ENCODE results near the gene PHTF1.

PHTF1 gene

DNA sequence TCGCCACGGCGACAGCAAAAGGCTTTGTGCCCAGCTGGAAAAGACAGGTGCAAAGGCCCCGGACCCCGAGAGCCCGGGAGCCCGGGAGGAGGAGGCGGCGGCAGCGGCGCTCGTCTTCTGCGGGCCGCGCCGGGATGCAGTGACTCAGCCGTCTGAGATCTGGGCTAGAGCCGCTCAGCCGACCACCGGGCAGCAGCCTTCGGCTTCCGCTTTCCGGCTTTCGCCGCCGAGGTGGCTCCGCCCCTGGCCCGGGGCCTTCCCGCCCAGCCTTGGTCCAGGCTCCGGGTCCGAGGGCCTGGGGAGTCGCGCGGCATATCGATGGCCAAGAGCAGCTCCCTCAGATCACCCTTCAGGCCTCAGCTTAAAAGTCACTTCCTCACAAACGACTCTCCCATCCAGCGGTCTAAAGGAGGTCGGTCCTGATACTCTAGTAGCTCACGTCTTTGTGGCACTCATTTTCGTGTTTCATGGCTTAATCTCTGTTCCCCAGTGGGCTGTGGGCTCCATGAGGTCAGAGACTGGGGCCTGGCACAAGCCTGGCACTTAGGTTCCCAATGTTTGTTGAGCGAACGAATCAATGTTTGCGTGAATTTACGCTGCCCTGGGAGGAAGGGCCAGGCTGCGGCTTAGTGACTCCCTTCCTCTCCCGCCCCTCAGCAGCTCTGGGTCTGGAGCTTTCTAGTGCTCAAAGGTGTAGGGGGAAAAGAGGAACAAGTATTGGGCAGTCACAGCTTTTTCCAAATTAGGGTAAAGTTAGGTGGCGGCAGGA, at the start of gene PHTF1:
PHTF1 (minus strand) TSS at position 154 of the 769 bp plus-strand sequence. CDS start 783 bp downstream, outside the sequence.
- no peak for TF ChIP-seq CTCF (IDR thresholded peaks at IDR 0.05)

DNA sequence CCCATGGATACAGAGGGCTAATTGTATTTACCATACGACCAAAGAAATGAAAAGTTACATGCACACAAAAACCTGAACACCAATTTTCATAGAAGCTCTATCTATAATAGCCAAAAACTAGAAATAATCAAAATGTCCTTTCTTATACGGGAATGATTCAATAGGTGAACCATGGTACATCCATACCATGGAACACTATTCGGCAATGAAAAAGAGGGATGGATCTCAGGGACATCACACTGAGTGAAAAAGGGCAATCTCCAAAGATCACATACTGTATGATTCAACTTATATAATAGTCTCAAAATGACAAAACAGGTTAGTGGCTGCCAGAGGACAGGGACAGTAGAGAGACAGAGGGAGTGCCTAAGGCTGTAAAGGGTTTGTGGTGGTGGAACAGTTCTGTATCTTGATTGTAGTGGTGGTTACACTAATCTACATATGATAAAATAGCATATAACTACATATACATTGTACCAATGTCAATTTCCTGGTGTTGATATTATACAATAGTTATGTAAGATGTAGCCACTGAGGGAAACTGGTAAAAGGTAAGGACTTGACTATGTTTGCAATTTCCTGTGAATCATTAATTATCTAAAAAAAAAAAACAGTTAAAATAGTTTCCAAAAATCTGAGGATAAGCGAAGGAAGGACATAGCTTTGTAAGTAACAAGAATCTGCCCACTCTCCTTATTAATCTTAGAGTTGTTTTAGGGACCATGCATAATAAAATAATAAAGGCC, 49.3 kb upstream of the PHTF1 start:
- no peak for TF ChIP-seq CTCF (IDR thresholded peaks at IDR 0.05)

GRCh38 chr1:113805639-113806038, 46.4 kb upstream of the PHTF1 start:
- no peak for TF ChIP-seq CTCF (IDR thresholded peaks at IDR 0.05)

- no peak for TF ChIP-seq CTCF (IDR thresholded peaks at IDR 0.05)
Observed at GRCh38 chr1:113805256-113805531, 45.9 kb upstream of the PHTF1 start.

DNA sequence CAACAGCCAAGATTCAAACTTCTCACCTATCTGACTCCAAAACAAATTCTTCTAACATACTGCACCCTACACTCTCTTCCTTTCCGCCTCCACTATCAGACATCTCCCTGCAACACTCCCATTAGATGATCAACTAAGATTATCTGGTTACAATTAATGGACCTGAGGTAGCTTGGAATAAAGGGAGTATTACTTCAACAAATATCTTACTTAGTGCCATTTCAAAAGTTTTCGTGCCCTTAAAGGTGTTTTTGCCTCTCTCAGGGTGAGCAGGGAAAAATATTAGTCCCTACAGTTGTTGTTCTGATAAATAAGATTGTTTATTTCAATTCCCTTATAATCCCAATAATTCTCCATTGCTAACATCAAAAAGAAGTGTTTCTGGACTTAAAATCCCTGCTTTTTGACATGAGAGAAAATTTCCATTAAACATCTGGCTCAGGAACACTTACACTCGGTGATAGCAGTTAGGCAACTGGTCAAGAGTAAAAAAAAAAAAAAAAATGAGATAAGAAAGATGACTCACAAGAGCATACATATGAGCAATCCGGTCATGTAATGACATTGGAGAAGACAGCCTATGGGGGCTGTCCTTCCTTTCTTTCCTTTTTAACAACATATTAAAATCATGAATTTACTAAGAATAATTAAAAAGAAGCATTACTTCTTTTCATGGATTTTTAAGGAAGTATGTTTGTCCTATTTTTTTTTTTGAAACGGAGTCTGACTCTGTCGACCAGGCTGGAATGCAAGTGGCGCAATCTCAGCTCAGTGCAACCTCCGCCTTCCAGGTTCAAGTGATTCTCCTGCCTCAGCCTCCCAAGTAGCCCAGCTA, 45.4 kb upstream of the PHTF1 start:
- no peak for TF ChIP-seq CTCF (IDR thresholded peaks at IDR 0.05)

DNA sequence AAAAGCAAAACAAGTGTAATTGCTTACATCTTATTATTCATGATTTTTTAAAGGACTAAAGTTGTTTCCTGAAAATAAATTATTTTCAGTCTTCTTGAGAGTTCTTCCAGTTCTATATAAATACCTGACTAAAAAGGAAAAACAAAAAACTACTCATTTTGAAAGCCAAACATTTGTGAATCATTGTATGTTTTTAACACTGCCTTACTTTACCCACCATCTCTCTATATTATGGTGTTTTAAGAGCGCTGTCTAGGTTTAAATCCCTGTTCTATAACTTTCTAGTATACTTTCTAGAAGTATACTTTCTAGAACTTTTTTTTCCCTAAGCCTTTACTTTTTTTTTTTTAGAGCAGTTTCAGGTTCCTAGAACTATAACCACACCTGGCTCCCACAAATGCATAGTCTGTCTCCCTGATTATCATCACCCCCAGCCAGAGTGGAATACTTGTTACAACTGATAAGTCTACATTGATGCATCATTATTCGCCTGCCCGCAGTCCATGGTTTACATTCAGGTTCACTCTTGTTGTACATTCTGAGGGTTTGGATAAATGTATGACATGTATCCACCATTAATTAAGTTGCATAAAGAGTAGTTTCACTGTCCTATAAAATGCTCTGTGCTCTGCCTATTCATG, 43.2 kb upstream of the PHTF1 start:
- TF ChIP-seq CTCF (IDR thresholded peaks at IDR 0.05): no peak

GRCh38 chr1:113800487-113800886, 41.2 kb upstream of the PHTF1 start:
- no peak for TF ChIP-seq CTCF (IDR thresholded peaks at IDR 0.05)

Data from LNCAP (cell line).